NCI-H128 (cell line): ENCODE results near the gene RPP14.

Experiments used
- DNase-seq: peaks from one replicate; lab custom pipeline; 2025; ENCODE audit not compliant: unreplicated experiment; lab: John Stamatoyannopoulos, UW

Gene RPP14

DNA sequence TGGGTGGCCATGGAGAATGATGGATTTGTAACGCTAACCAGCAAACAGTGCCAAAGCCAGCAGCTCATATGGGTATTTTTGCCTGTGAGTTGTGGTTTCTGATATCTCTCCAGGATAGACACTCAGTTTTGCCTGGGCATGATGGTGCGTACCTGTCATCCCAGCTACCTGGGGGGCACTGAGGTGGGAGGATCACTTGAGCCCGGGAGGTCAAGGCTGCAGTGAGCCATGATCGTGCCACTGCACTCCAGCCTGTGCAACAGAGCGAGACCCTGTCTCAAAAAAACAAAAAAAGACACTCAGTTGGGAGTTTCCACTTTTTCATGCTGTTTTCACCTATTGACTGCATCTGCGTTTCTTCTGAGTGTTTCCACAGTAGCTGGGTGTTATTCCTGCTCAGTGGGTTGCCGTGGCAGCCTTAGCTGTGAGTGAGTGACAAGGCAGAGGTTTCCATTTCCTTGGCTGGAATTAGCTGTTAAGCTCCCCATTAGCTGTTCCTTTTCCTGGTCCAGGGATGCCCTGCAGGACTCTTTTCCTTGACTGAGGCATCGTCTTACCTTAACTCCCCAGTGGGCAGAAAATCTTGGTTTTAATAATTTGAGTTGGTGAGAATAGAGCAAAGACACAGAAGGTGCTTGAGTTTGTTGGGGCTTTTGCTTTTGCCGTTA is 14.2 kb upstream of the RPP14 start:
- no peak for DNase-seq

DNA sequence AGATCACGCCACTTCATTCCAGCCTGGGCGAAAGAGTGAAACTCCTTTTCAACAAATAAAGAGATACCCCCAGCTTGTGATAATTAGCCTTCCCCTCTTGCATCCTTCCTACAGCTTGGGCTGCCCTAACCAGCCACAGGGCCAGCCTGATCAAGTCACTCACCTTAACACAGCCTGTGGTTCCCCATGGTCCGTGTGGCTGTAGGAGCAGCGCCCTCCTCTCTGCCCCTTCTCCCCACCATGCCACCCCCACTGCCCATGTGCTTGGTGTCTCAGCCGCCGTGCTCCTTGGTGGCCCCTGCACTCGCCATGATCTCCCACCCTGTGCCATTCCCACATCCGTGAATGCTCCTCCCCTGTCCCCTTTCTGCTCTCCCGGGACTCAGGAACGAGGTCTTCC is 13.2 kb upstream of the RPP14 start:
- no peak for DNase-seq

DNA sequence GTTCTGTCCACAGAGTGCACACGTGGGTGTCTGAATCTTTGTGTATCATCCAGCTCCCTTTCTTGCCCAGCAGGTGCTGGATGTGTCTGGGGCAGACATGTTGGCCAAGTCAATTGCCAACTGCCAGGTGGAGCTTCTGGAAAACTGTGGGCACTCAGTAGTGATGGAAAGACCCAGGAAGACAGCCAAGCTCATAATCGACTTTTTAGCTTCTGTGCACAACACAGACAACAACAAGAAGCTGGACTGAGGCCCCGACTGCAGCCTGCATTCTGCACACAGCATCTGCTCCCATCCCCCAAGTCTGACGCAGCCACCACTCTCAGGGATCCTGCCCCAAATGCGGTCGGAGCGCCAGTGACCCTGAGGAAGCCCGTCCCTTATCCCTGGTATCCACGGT is 12.5 kb upstream of the RPP14 start:
- no peak for DNase-seq

DNA sequence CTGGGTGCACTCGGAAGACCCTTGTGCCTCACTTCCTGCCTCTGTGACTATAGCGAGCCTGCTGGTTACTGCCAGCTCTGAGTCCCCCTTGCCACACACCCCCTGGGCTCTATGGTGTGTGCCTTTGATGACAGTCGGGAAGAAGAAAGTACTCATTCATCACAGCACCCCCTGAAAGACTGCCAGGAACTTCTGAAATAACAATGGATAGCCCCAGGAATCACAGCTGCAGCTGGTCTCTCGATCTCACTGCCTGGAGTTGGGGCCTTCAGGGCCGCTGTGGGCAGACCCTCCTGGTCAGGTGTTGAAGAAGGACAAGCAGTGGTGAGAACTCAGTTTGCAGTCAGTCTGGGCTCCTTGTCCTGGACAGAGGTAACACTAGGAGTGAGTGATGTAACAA is 9.8 kb upstream of the RPP14 start:
- no peak for DNase-seq

DNA sequence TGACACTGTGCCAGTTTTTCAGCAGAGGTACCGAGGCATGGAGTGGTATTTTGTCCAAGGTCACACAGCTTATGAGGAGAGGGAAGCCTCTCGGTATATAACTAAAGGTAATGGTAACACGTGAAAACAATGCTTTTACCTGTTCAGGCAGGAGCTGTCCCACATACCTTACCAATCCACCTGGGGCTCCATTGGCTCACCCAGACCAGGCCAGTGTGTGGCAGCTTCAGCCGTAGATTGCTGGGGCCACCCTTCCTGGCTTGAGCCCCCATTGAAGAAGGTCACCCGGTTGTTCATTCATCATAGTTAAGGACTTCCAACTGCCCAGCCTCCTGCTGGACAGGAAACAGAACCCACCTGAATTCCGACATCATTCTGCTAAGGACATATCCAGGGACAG is 9.2 kb upstream of the RPP14 start:
- no peak for DNase-seq

DNA sequence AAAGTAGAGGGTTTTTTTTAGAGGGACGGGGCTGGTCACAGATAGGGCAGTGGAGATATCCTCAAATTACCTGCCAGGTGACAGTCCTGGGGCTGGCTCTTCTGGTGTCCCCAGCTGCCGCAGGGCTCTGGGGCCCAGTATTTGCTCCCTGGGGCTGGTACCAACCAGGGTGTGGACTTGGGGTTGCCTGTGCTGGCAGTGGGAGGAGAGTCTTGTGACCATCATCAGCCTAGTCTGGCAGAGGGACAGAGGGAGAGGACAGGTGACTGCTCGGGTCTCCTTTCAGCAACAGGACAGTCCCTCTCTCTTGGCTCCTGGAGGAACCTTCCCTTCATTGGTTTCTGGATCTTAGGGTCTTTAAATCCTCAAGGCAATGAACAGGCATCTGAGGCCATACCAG is 7.9 kb upstream of the RPP14 start:
- no peak for DNase-seq

DNA sequence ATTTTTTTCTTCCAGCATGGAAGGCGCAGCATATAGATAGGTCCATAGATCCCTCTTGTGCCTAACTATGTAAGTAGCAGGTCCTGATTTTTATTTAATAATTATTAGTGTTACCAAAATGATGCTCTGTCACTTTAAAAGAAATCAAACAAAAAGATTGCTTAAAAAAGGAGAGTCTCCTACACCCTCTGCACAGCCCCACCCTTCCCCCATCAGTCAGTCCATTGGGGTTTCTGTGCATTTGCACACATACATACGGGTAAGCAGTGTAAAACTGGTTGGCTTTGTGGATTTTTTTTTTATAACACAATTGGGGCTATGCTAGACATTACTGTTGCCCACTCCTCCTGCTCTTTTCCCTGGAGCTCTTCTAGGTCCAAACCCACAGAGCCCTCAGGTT is 7.0 kb upstream of the RPP14 start:
- no peak for DNase-seq

DNA sequence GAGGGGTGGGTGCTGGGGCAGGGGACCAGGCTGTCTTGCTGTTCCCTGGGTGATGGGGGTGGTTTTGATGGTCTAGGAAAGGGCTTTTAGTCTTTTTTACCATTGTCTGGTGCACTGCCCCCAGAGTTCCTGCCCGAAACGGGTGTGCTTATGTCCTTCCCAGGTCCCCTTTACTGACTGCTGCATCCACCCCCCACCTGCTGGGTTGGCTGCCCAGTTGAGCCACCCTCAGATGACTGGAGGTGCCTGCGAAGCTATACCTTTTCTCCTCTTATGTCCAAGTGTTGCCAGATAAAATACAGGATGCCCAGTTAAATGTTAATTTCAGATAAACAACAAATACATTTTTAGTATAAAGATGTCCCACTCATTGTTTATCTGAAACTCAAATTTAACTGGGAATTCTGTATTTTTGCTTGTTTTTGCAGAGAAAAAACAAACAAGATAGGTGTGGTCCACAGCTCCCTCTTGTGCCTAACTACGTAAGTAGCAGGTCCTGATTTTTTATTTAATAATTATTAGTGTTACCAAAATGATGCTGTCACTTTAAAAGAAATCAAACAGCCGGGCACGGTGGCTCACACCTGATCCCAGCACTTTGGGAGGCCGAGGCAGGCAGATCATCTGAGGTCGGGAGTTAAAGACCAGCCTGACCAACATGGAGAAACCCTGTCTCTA is 6.1 kb upstream of the RPP14 start:
- DNase-seq = no peak

DNA sequence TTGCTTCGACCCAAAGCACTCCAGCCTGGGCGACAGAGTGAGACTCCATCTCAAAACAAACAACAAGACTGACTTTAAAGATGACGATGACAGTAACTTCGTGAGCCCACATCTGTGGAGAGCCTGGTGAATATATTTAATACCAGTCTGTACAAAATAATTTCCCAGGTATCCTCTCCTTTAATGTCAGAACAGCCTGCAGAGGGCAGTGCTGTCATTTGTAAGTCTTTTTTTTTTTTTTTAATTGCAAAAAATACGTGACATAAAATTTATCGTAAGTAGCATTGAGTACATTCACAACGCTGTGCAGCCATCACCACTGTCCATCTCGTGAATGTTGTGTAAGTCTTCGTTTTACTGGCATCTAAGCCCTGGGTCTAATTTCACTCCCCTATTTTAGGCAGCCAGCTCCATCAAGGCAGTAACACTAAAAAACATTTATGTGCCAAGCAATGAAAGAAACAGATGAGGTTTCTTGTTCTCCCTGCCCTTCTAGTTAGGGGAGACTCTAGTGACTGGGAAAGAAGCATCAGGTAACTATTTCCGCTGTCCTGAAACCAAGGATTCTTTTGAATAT is 1.7 kb downstream of the RPP14 start:
- no peak for DNase-seq

DNA sequence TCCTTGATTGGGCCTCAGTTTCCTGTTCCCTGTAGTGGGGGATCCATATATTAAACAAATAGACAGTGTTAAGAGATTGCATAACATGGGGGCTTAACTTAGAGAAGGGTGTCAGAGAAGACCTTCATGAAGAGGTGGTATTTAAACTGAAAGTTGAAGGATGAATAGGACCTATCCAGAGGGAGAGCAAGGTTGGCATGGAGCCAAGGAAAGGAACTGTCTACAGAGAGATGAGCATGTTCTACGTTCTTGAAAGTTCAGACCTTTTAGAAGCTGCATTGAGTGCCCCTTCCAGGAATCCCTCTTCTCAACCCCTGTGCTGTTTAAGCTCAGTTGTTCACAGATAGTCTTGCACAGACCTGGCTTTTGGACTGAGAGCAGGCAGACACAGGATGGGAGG is 2.7 kb downstream of the RPP14 start:
- DNase-seq = no peak

DNA sequence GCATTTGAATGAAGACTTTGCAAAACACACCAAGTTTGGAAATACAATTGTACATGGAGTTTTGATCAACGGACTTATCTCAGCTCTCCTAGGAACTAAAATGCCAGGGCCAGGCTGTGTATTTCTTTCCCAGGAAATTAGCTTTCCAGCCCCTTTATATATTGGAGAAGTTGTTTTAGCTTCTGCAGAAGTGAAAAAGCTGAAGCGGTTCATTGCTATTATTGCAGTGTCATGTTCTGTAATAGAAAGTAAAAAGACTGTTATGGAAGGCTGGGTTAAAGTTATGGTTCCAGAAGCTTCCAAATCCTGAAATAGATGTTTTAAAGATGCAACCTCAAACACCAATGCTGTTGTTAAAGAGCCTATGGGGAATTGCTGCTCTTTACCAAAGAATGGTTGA is 11.8 kb downstream of the RPP14 start:
- no peak for DNase-seq

DNA sequence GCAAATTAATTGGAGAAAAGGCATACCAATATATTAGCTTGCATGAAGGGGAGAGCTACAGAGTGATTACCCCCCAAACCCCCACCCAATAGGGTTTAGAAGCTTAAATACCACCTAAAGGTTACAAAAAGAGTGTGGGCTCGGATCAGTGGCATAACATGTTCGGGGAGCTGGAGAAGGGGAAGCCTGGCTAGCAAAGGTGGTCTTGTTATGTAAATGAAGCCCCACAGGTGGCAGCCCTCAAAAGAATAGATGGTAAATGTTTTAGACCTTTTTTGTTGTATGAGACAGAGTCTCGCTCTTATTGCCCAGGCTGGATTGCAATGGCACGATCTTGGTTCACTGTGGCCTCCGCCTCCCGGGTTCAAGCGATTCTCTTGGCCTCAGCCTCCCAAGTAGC is 15.7 kb downstream of the RPP14 start:
- no peak for DNase-seq

DNA sequence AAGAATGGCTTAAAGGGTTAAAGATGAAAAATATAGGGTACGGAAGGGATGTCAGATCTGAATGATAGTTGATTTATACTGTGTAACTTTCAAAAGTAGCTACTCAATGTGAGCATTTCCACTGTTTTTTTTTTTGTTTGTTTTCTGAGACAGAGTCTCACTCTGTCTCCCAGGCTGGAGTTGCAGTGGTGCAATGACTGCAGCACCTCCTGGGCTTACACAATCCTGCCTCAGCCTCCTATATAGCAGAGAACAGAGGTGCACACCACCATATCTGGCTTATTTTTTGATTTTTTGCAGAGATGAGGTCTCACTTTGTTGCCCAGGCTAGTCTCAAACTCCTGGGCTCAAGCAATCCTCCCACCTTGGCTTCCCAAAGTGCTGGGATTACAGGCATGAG is 16.7 kb downstream of the RPP14 start:
- no peak for DNase-seq

DNA sequence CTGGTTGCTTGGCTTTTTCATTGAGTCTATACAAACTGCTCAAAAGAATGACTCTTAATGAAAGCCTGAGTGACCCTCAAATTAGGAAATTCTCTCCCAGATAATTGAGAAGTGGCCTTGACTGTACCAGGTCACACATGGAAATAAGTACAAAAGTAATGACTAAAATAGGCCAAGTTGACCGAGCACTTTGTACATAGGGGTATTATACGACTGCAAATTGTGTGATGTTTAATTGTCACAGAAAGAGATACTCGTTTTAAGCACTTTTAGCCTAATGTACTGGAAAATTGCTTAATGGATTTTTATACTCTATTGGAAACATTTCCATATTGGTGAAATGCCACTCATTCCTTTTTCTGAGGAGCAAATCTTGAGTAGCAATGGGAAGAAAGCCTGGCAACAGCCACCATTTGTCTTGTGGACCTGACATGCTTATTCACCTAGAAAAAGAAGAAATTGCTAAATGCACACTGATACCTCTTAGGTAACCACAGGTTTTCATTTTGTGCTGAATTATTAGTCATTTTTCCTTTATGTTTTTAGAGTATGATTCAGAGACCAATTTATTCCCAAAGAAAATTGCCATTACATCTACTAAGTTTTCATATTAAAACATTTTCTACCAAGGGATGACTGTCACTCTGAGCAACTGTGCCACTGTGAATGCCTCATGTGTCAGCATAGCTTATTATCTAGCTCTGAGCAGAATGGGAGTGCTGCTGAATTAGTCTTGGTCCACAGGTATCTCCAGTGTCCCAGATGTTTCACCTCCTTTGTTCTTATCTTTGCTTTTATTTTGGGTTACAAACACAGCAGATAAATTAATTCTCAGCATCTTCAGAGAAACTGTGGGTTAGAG is 17.7 kb downstream of the RPP14 start:
- no peak for DNase-seq

DNA sequence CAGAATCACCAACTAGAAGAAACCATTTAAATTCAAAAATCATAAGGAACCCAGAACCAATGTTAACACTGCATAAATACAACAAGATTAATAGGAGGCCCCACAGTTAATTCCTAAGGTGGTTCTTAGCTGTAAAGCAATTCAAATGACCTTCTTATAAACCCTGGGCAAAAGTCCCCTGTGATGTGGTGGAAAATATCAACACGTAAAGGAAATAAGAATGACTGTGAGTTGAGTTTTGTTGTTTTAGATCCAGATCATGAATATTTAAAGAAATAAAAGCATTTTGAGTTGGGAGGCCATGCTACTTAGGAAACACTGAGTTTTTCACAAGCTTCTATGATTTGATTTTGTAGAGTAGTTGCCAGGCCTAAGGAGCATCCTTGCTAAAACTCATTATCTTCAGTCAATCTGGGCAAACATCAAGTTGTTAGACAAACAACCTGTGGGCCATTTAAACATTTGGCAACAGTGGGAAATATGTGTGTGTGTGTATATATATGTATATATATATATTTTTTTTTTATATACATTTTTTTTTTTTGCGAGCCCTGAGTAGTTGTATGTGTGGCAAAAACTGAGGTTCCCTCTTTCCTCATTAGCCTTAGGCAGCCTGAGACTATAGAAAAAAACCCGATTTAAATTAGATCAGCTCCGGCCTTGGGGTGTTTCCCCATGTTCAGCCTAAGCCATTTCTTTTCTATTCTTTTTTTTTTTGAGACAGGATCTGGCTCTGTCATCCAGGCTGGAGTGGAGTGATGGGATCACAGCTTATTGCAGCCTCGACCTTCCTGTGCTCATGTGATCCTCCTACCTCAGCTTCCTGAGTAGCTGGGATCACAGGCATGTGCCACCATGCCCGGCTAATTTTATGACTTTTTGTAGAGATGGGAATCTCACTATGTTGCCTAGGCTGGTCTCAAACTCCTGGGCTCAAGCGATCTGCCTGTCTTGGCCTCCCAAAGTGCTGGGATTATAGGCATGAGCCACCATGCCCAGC is 18.6 kb downstream of the RPP14 start:
- no peak for DNase-seq

DNA sequence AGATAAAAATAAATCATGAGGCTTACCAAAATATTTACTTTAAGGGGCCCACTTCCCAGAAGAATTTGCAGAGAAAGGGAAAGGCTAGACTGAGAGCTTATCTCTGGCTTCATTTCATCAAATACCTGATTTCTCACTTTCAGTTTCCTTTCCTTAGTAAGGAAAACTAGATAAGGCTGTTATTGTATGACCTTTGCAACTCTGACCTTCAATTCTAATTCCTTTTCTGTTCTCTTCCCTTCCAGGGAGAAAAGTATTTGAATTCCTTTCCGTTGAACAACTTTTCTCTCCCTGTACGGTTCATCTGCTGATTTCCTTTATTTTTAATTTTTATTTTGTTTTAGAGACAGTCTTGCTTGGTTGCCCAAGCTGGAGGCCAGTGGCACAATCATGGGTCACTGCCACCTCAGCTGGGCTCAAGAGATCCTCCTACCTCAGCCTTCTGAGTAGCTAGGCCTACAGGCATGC is 19.5 kb downstream of the RPP14 start:
- DNase-seq = no peak

DNA sequence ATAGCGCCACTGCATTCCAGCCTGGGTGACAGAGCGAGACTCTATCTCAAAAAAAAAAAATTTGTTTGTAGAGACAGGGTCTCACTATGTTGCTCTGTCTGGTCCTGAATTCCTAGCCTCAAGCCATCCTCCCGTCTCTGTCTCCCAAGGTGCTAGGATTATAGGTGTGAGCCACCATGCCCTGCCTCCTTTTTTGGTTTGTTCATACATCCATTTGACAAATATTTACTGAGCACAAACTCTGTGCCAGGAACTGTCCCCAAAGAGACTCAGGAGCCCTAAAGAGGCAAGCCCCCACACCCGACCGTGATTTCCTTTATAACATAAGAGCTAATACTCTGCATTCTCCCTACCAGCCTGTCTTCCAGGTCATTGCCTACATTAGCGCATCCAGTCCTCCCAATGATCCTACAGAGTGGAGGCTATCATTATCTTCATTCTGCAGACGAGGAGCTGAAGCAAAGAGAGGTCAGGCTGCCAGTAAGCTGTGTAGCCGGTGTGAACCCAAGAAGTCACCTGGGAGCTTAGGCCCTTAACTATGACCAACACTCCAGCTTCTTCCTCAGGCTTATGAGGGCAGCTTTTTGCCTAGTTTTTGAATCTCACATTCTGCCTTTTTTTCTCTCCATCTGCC is 20.3 kb downstream of the RPP14 start:
- DNase-seq = no peak

DNA sequence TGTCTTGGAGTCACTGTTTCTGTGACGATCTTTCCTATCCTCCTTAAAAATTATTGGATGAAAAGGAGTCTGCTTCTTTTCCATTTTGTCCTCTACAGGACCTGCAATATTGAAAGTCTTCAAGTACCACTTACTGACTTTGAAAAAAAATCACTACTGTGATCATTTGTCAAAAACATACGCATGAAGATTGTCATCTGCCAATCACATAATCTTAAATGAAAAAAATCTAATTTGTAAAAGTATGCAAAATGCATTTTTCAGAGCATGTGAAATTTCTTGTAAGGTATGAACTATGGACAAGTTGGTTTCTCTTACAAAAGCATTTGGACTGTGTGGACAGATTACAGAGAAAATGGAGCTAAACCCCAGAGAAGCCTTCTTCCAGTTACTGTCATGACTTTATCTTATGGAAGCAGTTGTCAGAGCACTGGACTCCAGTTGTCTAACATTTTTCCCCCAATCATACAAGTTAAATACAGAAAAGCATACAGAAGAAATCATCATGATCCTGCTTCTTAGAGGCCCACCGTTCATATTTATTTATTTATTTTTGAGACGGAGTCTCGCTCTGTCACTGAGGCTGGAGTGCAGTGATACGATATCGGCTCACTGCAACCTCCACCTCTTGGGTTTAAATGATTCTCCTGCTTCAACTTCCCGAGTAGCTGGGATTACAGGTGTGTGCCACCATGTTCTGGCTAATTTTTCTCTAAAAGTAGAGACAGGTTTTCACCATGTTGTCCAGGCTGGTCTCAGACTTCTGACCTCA is 23.3 kb downstream of the RPP14 start:
- DNase-seq = no peak

DNA sequence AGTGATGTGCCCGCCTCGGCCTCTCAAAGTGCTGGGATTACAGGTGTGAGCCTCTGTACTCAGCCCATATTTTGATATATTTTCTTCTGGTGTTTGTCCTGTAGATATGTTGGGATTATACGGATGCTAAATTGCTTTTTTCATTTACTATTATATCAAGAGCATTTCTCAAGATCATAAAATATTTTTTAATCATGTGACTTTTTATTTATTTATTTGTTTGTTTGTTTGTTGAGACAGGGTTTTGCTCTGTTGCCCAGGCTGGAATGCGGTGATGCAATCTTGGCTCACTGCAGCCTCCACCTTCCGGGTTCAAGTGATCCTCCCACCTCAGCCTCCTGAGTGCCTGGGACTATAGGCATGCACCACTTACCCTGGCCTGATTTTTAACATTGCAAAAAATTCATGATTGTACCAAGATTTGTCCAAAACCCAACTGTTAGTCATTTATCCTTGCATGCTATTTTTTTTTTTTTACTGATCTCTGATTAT is 23.9 kb downstream of the RPP14 start:
- no peak for DNase-seq
